ENCODE results near the gene PARK7. TPM values are rescaled to one million over a fixed set of nuclear protein-coding genes. Genes with fewer than 3 reads are reported as not detected.
A peak's percentile ranks its signal among the peaks of the same experiment; 100 is the strongest.

PARK7 gene
- total RNA-seq, 3 donors from 2014 or later = 135 to 200 (median 186) TPM

GRCh38 chr1:7970246-7970645 lies 8.7 kb downstream of the PARK7 start:
- no peak for ATAC-seq
- Histone ChIP-seq H3K9me3 (no peaks in the 10 kb centered on the region), H3K4me3 (no peak overlapping the region), H3K36me3 (ENCODE audit: low read depth) (peaks cover 13% of the 10 kb centered on the region), H3K4me1 (ENCODE audit: low read depth) (no peaks in the 10 kb centered on the region)
- TF ChIP-seq CTCF (IDR thresholded peaks at IDR 0.05) = no peak
- intact Hi-C loops (cut with DNase I, micrococcal nuclease) = no loop called here
- DNase-seq = no peak

DNA sequence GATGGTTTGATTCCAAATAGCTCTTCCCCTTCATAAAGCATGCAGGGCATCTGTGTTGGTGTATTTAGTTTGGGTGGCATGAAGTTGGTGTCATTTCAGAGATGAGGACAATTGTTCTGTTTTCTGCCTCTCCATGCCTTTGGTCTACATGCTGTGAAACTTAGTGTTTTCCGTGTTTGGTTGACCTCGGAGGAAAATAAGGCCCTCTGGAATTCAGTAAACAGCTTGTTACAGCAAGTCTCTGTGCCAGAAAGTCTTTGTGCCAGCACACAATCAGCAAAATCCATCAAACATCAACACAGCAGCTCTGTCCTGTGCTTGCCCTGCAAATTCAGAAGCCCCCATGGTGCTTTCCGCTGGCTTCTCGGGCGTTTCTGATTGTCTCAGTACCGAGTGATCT lies 9.5 kb downstream of the PARK7 start:
- no peaks in the 10 kb centered on the region for H3K9me3 ChIP-seq
- TF ChIP-seq CTCF (IDR thresholded peaks at IDR 0.05) = no peak
- DNase-seq (no peak), ATAC-seq (no peak)
- intact Hi-C loops (cut with DNase I, micrococcal nuclease) = no loop called here
- no peaks in the 10 kb centered on the region for H3K4me1 ChIP-seq (ENCODE audit: low read depth)
- H3K36me3 ChIP-seq (ENCODE audit: low read depth) = peaks cover 13% of the 10 kb centered on the region
- H3K4me3 ChIP-seq = no peak overlapping the region

GRCh38 chr1:7972285-7972684 lies 10.8 kb downstream of the PARK7 start:
- H3K4me3 ChIP-seq = no peak overlapping the region
- no peaks in the 10 kb centered on the region for H3K4me1 ChIP-seq (ENCODE audit: low read depth)
- ATAC-seq (no peak), DNase-seq (no peak)
- peaks cover 8% of the 10 kb centered on the region for H3K36me3 ChIP-seq (ENCODE audit: low read depth)
- no peaks in the 10 kb centered on the region for H3K9me3 ChIP-seq
- intact Hi-C loops (cut with DNase I, micrococcal nuclease) = no loop called here
- TF ChIP-seq CTCF (IDR thresholded peaks at IDR 0.05) = no peak

DNA sequence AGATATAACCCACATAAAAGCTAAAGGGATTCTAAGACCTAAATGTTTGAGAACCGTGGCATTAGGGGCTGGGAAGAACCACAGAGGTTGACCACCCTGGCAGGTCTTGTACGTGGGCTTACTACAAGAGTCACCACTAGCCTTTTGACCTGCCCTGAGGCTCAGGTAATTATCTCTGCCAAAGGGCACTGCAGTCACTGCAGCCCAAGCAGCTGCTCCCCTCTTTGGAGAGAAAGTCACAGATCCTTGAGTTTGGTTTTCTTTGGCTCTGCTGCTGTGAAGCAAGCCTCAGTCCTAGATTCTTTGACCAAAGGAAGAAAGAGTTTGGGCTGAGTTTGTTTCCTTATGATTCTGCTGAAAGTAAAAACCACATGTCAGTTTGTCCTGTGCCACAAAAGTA lies 11.6 kb downstream of the PARK7 start:
- H3K4me3 ChIP-seq = no peak overlapping the region
- ATAC-seq (no peak), DNase-seq (no peak)
- H3K36me3 ChIP-seq (ENCODE audit: low read depth) = peaks cover 8% of the 10 kb centered on the region
- no peaks in the 10 kb centered on the region for H3K4me1 ChIP-seq (ENCODE audit: low read depth)
- no peak for TF ChIP-seq CTCF (IDR thresholded peaks at IDR 0.05)
- intact Hi-C loops (cut with DNase I, micrococcal nuclease) = no loop called here
- H3K9me3 ChIP-seq = no peaks in the 10 kb centered on the region

DNA sequence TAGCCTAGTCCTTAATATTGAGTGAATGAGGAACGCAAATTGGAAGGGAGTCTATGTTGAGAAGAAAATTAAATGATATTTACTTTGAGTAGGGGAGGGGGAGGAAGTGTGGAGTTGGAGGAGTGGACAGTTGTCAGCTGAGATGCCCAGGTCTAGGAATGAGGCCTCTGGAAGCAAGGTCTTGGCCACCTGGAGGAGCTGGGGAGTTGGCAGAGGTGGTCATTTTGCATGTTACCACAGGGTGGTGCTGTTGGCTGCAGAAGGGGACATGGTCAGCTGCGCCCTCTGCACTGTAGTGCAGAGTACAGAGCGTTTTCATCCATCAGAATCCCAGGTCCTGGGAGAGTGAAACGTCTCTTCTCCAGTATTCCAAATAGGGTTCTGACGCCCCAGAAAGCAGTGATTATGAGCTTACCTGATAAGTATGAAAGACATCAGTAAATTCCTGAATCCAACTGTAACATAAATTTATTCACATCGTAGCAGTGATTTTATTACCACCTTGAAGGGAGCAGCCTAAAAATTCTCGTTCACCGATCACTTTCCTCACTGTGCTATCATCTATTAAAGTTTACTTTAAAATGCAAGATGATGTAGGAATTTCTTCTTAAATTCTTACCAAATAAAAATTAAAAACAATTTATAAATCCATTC lies 13.8 kb downstream of the PARK7 start:
- intact Hi-C loops (cut with DNase I, micrococcal nuclease) = no loop called here
- Histone ChIP-seq H3K9me3 (no peaks in the 10 kb centered on the region), H3K4me3 (no peak overlapping the region), H3K36me3 (ENCODE audit: low read depth) (peaks cover 3% of the 10 kb centered on the region), H3K4me1 (ENCODE audit: low read depth) (no peaks in the 10 kb centered on the region)
- TF ChIP-seq CTCF (IDR thresholded peaks at IDR 0.05) = peak; percentile 64
- peak in 2 of 3 donors; percentile 74 to 78 for DNase-seq
- peak; percentile 100 for ATAC-seq

- DNase-seq (no peak), ATAC-seq (no peak)
- TF ChIP-seq CTCF (IDR thresholded peaks at IDR 0.05) = no peak
- H3K36me3 ChIP-seq (ENCODE audit: low read depth) = peaks cover 6% of the 10 kb centered on the region
- H3K4me3 ChIP-seq = no peak overlapping the region
- intact Hi-C loops (cut with DNase I, micrococcal nuclease) = loop anchor here (10.0 kb wide), 1 partner anchor 334 kb away; the partner anchor contains the start of gene SLC45A1 (in 2 of the 2)
- no peaks in the 10 kb centered on the region for H3K4me1 ChIP-seq (ENCODE audit: low read depth)
- no peaks in the 10 kb centered on the region for H3K9me3 ChIP-seq
These were observed 19.5 kb downstream of the PARK7 start for GRCh38 chr1:7980984-7981383.
